Measurements from ENCODE around the gene DHCR24. TPM values are rescaled to one million over a fixed set of nuclear protein-coding genes. Genes with fewer than 3 reads are reported as not detected.

Gene DHCR24
- total and polyA plus RNA-seq, 2 of the 13 experiments (the other 11 are each of a cell fraction or from before 2014, with no cell fraction given), result 374 to 448 TPM

- peak; percentile 59; the same call in 1 of the 2 replicates for TF ChIP-seq ZNF547 (CRISPR knock-in tag; IDR thresholded peaks at IDR 0.05)
- TF ChIP-seq HNRNPUL1 (IDR thresholded peaks at IDR 0.05; ENCODE audit: low read depth, low read length), result no peak
- no peak for TF ChIP-seq SRSF9 (IDR thresholded peaks at IDR 0.05; ENCODE audit: borderline replicate concordance, insufficient read depth, low read depth, low read length, poor library complexity, severe bottlenecking)
- TF ChIP-seq ZNF605 (CRISPR knock-in tag; IDR thresholded peaks at IDR 0.05), result peak; percentile 36; the same call in 1 of the 2 replicates
- TF ChIP-seq ZNF20 (CRISPR knock-in tag; IDR thresholded peaks at IDR 0.05), result no peak
- no peak for TF ChIP-seq KMT2B (CRISPR knock-in tag; IDR thresholded peaks at IDR 0.05)
- no peak for TF ChIP-seq ZNF407 (CRISPR knock-in tag; IDR thresholded peaks at IDR 0.05; ENCODE audit: not compliant biosample characterization)
- no peak for TF ChIP-seq ZNF512 (CRISPR knock-in tag; IDR thresholded peaks at IDR 0.05)
- TF ChIP-seq XRCC5 (optimal IDR thresholded peaks at IDR 0.05; ENCODE audit: low read length), result peak; percentile 21
- TF ChIP-seq ELF4 (CRISPR knock-in tag; IDR thresholded peaks at IDR 0.05; ENCODE audit: borderline replicate concordance), result no peak
- TF ChIP-seq ZNF3 (CRISPR knock-in tag; IDR thresholded peaks at IDR 0.05), result no peak
- TF ChIP-seq GABPB1 (CRISPR knock-in tag; IDR thresholded peaks at IDR 0.05), result no peak; the same call in 1 of the 2 replicates
- TF ChIP-seq ZNF235 (CRISPR knock-in tag; IDR thresholded peaks at IDR 0.05; ENCODE audit: borderline replicate concordance), result no peak
- TF ChIP-seq SIN3A (IDR thresholded peaks at IDR 0.05; ENCODE audit: borderline replicate concordance, low read depth, low read length), result peak; percentile 54; the same call in 1 of the 2 replicates
- no peak for TF ChIP-seq FOXJ3 (CRISPR knock-in tag; IDR thresholded peaks at IDR 0.05; ENCODE audit: borderline replicate concordance)
- no peak; the same call in 1 of the 2 replicates for TF ChIP-seq ZNF629 (CRISPR knock-in tag; conservative IDR thresholded peaks at IDR 0.05)
- no peak for TF ChIP-seq FOXC1 (CRISPR knock-in tag; IDR thresholded peaks at IDR 0.05; ENCODE audit: borderline replicate concordance)
- no peak for TF ChIP-seq BRD4 (CRISPR knock-in tag; IDR thresholded peaks at IDR 0.05)
- TF ChIP-seq ZNF205 (CRISPR knock-in tag; IDR thresholded peaks at IDR 0.05), result no peak
- TF ChIP-seq SIX4 (CRISPR knock-in tag; IDR thresholded peaks at IDR 0.05), result 0 out of 2 replicates have a peak, but pooled peaks have one; percentile 31
- TF ChIP-seq ZNF263 (CRISPR knock-in tag; IDR thresholded peaks at IDR 0.05), result no peak; the same call in 1 of the 2 replicates
These were observed 21.5 kb downstream of the DHCR24 start (continued) for GRCh38 chr1:54865238-54866073.

Data from HepG2 (cell line).